ENCODE measurements around the gene NUDT8. TPM values are rescaled to one million over a fixed set of nuclear protein-coding genes. Genes with fewer than 3 reads are reported as not detected.
A peak's percentile ranks its signal among the peaks of the same experiment; 100 is the strongest.

The NUDT8 gene
- total and polyA plus RNA-seq, 2 experiments from 2014 or later, result 13.6 to 28.7 TPM

DNA sequence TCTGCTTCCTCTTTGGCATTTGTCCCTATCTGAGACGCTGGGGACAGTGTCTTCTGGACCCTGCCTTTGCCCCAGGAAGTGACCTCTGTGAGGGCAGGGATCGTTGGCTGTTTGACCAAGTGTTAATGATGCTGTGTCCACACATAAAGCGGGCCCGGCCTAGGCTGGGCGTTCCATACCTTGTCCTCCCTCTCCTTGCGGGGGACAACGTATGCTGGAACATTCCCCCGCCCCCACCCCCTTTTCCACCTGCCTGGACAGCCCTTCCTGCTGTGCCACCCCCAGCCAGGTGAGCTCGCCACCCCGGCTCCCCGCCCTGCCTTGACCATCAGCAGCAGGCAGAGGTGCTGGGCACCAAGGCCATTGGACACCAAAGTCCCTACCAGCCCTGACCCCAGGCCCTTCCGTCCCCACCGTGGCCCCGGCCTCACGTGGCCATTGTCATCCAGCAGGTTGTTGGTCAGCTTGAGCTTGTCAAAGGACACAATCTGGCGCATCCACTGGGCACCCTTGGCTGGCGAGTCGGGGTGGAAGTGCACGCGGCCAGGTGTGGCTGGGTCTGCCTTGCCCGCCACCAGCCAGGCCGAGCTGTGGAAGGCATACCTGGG, 4.1 kb upstream of the NUDT8 start:
- no peaks in the 10 kb centered on the region for H3K27me3 ChIP-seq
- peak; percentile 6 for DNase-seq (ENCODE audit: low spot score)
- no peaks in the 10 kb centered on the region for H4K20me1 ChIP-seq (ENCODE audit: insufficient read depth, poor library complexity, severe bottlenecking)
- H3K4me2 ChIP-seq, result no peak overlapping the region
- H3K9me2 ChIP-seq (replicated peaks; ENCODE audit: insufficient read depth), result no peaks in the 10 kb centered on the region
- H3K4me1 ChIP-seq (ENCODE audit: insufficient read depth), result peaks cover 9% of the 10 kb centered on the region
- H3K79me2 ChIP-seq, result no peaks in the 10 kb centered on the region
- TF ChIP-seq EZH2phosphoT487 (IDR thresholded peaks at IDR 0.05; ENCODE audit: low read depth, severe bottlenecking, unreplicated experiment) (no peak), EZH2 (IDR thresholded peaks at IDR 0.05; ENCODE audit: borderline replicate concordance) (no peak)
- TF ChIP-seq, protein P1, sequence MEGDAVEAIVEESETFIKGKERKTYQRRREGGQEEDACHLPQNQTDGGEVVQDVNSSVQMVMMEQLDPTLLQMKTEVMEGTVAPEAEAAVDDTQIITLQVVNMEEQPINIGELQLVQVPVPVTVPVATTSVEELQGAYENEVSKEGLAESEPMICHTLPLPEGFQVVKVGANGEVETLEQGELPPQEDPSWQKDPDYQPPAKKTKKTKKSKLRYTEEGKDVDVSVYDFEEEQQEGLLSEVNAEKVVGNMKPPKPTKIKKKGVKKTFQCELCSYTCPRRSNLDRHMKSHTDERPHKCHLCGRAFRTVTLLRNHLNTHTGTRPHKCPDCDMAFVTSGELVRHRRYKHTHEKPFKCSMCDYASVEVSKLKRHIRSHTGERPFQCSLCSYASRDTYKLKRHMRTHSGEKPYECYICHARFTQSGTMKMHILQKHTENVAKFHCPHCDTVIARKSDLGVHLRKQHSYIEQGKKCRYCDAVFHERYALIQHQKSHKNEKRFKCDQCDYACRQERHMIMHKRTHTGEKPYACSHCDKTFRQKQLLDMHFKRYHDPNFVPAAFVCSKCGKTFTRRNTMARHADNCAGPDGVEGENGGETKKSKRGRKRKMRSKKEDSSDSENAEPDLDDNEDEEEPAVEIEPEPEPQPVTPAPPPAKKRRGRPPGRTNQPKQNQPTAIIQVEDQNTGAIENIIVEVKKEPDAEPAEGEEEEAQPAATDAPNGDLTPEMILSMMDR (IDR thresholded peaks at IDR 0.05; ENCODE audit: poor library complexity), result no peak
- H3K9me3 ChIP-seq (ENCODE audit: low read depth), result no peaks in the 10 kb centered on the region
- H3K27ac ChIP-seq, result no peak overlapping the region
- no peaks in the 10 kb centered on the region for H3K36me3 ChIP-seq (replicated peaks; ENCODE audit: insufficient read depth, low read depth)
- WGBS (ENCODE audit: low lambda C conversion rate, missing lambda C conversion rate), result 94% methylated on average over 15 of the region's 22 CpGs
- no peak overlapping the region for H2AFZ ChIP-seq
- no peak overlapping the region for H3K4me3 ChIP-seq

DNA sequence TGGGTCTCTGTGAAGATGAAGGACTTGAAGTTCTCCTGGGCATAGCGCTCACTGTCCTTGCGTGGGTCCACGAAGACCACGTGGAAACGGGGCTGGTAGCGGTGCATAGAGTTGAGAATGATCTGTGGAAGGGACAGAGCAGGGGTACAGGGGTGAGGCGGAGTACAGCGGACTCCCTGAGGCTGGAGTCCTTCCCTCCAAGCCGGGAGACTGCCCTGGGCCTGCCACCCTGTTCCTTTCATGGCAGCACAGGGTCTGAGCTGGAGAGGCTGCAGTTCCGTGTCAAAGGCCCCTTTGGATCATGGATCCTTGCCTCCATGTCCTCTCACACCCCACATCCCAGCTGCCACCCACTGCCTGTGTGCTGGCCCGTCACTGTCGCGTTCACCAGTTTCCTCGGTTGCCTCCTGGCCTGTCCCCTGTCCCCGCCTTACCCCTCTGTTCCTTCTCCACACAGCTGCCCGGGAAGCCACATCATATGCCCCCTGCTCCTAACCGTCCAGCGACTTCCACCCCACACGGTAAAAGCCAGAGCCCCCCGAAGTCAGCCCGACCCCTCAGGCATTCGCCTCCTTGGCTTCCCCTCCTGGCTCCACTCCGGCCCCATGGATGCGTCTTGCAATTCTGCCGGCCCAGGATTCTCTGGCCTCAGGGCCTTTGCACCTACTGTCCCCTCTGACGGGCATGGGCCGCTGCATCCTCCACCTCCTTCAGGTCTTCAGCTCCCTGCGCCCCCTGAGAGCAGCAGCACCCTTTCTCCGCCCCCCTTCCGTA, 3.4 kb upstream of the NUDT8 start:
- Histone ChIP-seq H3K27ac (no peak overlapping the region), H3K9me2 (replicated peaks; ENCODE audit: insufficient read depth) (no peaks in the 10 kb centered on the region), H4K20me1 (ENCODE audit: insufficient read depth, poor library complexity, severe bottlenecking) (no peaks in the 10 kb centered on the region), H2AFZ (no peak overlapping the region), H3K36me3 (replicated peaks; ENCODE audit: insufficient read depth, low read depth) (no peaks in the 10 kb centered on the region), H3K4me3 (no peak overlapping the region), H3K4me1 (ENCODE audit: insufficient read depth) (peaks cover 13% of the 10 kb centered on the region), H3K79me2 (no peaks in the 10 kb centered on the region), H3K4me2 (no peak overlapping the region), H3K9me3 (ENCODE audit: low read depth) (no peaks in the 10 kb centered on the region), H3K27me3 (no peaks in the 10 kb centered on the region)
- TF ChIP-seq, protein P1 (IDR thresholded peaks at IDR 0.05; ENCODE audit: poor library complexity), result no peak
- TF ChIP-seq EZH2phosphoT487 (IDR thresholded peaks at IDR 0.05; ENCODE audit: low read depth, severe bottlenecking, unreplicated experiment) (no peak), EZH2 (IDR thresholded peaks at IDR 0.05; ENCODE audit: borderline replicate concordance) (no peak)
- 95% methylated on average over 28 of the region's 30 CpGs for WGBS (ENCODE audit: low lambda C conversion rate, missing lambda C conversion rate)
- DNase-seq (ENCODE audit: low spot score), result peak; percentile 4

DNA sequence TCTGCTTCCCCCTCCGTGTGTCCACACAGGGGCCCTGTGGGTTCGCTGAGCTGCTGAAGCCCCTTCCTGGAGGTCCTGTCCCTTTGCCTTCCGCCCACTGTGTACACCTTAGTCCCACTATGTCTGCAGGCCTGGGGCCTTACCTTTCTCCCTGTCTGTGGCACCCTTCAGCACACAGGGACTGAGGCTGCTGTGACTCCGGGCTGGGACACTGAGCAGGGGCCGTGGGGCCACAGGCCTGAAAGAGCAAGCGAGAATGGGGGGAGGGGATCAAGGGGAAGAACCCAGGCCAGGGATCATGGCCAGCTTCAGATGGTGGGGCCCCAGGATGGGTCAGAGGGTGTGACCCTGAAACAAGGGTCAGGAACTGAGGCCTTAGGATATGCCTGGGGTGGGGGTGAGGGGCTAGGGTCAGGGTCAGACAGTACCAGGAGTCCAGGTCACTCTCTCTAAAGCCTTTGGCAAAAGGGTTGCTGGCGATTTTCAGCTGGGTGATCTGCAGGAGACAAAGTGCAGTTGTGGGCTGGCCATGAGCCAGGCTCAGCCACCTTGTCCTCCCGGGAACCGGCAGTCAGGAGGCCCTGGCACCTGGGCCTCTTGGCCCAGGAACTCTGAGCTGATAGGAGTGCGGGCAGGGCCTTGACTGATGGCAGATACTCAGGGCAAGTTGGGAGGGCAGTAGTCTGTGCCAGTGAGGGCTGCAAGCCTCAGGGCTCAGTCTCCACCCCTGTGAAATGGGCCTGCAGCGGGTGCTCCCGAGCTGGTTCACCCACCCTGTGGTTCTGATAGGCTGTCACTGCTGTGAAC, 2.6 kb upstream of the NUDT8 start:
- Histone ChIP-seq H3K4me3 (no peak overlapping the region), H3K9me2 (replicated peaks; ENCODE audit: insufficient read depth) (no peaks in the 10 kb centered on the region), H3K36me3 (replicated peaks; ENCODE audit: insufficient read depth, low read depth) (no peaks in the 10 kb centered on the region), H4K20me1 (ENCODE audit: insufficient read depth, poor library complexity, severe bottlenecking) (no peaks in the 10 kb centered on the region), H3K9me3 (ENCODE audit: low read depth) (no peaks in the 10 kb centered on the region), H2AFZ (no peak overlapping the region), H3K79me2 (no peaks in the 10 kb centered on the region), H3K27ac (no peak overlapping the region), H3K4me1 (ENCODE audit: insufficient read depth) (peaks cover 13% of the 10 kb centered on the region), H3K27me3 (no peaks in the 10 kb centered on the region), H3K4me2 (no peak overlapping the region)
- TF ChIP-seq, protein P1 (IDR thresholded peaks at IDR 0.05; ENCODE audit: poor library complexity), result no peak
- TF ChIP-seq EZH2 (IDR thresholded peaks at IDR 0.05; ENCODE audit: borderline replicate concordance) (no peak), EZH2phosphoT487 (IDR thresholded peaks at IDR 0.05; ENCODE audit: low read depth, severe bottlenecking, unreplicated experiment) (no peak)
- WGBS (ENCODE audit: low lambda C conversion rate, missing lambda C conversion rate), result 83% methylated on average over 12 of the region's 12 CpGs
- DNase-seq (ENCODE audit: low spot score), result peak; percentile 54

Data from hepatocyte (in vitro differentiated cells).